T-helper 1 cell treated with Interleukin-12 subunit alpha and Interleukin-12 subunit beta and Interleukin-4 antibody, amounts not matched to agents 30 ng/mL and 1 ng/mL, for 36 hours (primary cell): Measurements from ENCODE around the gene ARF4. TPM values are rescaled to one million over a fixed set of nuclear protein-coding genes. Genes with fewer than 3 reads are reported as not detected.
"Not testable (repeated sequence)": the region's sequence is repeated elsewhere in the genome, so short reads cannot be mapped to it uniquely, and the experiment has no call there.

Source experiments
- intact Hi-C: fragments of 100-400 bp; cut with micrococcal nuclease; formaldehyde crosslinking; loops from one replicate; pipeline ENCODE4 v1.15.1; 2024
- total RNA-seq: library from RNA; stranded (reverse); gene quantifications from 2 replicates; pipeline ENCODE4 v1.2.3, GENCODE V29; 2022

Gene ARF4
- 75.8 and 78.2 TPM in 2 replicates for total RNA-seq

DNA sequence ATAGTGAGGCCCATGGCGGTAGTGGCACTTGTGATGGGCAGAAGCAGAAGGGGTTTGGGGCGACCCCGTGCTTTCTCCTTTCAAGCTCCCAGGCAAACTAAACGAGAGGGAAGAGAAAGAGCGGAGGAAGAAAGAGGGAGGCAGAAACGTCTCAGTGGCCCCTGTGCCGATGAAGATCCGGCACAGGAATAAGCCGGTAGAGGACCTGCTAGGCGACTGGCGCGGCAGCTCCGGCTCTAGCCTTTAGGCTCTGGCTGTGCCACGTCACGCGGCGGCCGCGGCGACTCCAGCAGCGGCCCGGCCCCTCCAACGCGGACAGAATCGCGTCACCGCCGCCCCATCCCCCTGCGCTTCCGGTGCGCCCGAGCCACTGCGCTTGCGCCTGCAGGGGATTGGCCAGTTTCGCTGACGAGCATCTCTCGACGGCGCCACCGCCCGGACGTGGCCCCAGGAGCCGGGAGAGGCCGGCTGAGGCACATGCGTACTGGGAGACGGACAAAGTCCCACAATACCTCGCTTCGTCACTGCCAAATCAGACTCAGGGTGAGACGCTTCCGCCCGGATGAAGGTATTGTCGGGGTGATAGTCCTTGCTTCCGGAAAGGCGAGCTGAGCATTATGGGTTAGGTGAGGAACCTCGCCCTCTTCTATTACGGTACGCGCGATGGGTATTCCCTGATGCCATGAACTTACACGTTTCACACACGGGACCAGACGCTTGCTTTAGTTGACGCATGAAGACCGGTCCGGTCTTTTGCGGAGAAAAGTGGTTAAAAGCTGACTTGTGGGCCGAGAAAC lies at the start of gene ARF4:
TSS of gene ARF4 (minus strand) at position 218 of the 797 bp plus-strand sequence. CDS start at position 14, 204 bp downstream.
- intact Hi-C loops: loop anchor here (1.0 to 5.0 kb wide), 15 partner anchors 29 to 1040 kb away; partner anchors contain the start of genes ABHD6, ARHGEF3, CCDC66 and FLNB

DNA sequence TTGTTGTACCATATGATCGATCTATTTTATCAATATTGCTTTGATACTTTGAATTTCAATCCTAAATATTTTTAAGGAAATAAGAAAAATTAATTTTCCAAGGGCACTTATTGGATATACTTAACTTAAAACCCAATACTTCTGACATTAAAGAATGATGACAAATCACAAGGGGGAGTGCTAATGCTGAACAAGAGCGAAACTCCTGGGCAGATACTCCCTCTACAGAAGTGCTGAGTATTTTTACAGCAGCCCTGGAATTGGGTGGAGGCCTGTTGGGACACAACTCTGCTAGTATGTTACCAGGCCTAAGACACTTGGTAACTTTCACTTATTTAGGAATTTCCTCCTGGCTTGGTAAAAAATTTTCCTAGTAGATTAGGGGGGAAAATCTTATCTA lies 49.6 kb upstream of the ARF4 start:
- intact Hi-C loops: no loop called here

DNA sequence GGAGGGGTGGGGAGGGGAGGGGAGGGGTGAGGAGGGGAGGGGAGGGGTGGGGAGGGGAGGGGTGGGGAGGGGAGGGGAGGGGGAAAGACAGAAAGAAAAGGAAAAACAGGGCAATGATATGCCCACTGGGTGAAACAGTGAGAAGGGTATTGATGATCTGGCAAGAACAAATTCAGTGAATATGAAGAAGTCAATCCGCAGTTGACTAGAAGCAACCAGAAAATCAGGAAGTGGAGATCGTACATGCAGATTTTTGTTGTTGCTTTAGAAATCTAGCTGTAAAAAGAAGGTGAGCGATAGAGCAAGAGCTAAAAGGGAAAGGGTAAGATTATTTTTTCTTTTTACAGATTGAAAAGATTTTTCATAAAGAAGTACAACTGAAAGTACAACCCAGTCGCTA lies 47.6 kb upstream of the ARF4 start:
- intact Hi-C loops: no loop called here

DNA sequence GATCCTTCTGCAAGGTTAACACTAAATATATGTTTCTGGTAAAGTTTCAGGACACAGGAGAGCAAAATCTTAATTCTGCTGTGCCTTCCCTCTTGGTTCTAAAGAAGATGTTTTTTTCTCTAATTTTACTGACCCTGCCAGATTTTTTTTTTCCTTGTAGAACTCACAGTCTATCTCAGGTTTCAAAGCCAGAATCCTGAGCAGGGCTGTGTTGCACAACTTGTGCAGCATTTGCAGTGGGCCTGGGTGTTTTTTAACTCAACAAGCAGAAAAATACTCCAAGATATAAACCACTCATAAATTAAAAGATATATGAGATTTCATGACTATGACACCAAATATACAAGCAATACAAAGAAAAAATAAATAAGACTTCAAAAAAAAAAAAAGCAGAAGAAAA lies 40.2 kb upstream of the ARF4 start:
- intact Hi-C loops: no loop called here

DNA sequence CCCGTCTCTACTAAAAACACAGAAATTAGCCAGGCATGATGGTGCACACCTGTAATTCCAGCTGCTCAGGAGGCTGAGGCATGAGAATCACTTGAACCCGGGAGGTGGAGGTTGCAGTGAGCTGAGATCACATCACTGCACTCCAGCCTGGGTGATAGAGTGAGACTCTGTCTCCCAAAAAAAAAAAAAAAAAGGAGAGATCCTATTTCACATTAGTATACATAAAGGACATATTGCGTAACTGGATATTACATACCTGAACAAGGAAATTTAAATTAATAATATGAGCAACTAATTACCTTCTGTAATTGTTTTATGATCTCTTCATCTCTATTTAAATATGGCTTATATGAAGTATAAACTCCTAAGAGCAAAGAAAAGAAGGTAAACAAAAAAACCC lies 37.1 kb upstream of the ARF4 start:
- intact Hi-C loops: not testable (repeated sequence)

DNA sequence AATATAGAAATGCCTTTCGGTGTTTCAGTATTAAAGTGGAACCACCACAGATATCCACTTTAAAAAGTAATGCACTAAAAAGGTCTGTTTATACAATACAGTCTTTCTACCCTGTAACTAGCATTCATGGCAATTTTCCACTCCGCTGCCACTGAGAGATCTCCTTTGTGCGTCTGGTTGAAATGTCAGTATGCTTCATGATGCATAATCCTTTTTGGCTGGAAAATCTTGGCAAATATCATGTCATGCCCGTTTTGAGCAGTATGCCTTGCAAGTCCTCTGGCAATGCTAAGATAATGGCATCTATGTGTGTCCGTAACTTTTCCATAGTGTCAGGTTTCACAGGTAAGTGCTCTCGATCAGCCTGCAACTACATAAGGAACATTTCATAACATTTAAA lies 30.8 kb upstream of the ARF4 start:
- intact Hi-C loops: loop anchor here (2.0 kb wide), 1 partner anchor 31 kb away; the partner anchor contains the start of gene ARF4

DNA sequence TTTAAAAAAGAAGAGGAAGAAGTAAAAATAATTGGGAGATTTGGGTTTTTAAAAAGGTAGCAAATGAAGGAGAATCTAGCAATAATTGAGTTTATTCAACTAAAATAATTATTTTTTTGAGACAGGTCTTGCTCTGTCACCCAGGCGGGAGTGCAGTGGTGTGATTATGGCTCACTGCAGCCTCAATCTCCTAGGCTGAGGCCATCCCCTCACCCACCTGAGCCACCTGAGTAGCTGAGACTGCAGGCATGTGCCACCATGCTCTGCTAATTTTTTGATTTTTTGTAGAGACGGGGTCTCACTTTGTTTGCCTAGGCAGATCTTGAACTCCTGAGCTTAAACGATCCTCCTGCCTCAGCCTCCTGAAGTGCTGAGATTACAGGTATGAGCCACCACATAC lies 27.7 kb upstream of the ARF4 start:
- intact Hi-C loops: no loop called here

DNA sequence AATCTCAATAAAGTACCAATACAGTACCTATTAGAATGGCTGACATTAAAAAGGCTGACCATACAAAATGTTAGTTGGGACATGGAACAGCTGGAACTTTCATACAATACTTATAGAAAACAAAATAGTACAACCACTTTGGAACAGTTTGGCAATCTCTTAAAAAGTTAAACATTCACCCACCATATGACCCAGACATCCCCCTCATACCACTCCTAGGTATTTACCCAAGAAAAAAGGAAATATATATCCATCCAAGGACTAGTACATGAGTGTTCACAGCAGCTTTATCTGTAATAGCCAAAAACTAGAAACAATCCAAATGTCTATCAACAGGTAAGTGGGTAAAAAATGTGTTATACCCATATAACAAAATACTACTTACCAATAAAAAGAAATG lies 25.2 kb upstream of the ARF4 start:
- intact Hi-C loops: no loop called here

DNA sequence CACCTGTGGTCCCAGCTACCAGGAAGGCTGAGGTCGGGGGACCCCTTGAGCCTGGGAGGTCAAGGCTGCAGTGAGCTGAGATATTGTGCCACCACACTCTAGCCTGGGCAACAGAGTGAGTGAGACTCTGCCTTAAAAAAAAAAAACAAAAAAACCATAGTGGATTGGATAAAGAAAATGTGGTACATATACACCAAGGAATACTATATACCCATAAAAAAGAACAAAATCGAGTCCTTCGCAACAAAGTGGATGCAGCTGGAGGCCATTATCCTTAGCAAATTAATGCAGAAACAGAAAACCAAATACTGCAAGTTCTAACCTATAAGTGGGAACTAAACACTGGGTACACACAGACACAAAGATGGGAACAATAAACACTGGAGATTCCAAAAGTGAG lies 20.6 kb upstream of the ARF4 start:
- intact Hi-C loops: no loop called here

DNA sequence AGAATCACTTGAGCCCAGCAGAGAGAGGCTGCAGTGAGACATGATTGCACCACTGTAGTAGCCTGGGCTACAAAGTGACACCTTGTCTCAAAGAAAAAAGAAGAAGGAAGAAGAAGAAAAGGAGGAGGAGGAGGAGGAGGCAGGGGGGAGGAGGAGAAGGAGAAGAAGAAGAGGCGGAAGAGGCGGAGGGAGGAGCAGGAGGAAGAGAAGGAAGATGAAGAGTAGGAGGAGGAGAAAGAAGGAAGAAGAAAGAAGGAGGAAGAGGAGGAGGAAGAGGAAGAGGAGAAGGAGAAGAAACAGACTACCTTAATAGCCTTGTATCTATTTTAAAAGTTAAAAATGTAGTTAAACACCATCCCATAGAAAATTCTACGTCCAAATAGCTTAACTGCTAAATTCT lies 19.1 kb upstream of the ARF4 start:
- intact Hi-C loops: no loop called here

DNA sequence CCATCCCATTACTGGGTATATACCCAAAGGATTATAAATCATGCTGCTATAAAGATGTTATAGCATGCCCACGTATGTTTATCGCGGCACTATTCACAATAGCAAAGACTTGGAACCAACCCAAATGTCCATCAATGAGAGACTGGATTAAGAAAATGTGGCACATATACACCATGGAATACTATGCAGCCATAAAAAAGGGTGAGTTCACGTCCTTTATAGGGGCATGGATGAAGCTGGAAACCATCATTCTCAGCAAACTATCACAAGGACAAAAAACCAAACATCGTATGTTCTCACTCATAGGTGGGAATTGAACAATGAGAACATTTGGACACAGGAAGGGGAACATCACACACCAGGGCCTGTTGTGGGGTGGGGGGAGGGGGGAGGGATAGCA lies 14.7 kb upstream of the ARF4 start:
- intact Hi-C loops: not testable (repeated sequence)

DNA sequence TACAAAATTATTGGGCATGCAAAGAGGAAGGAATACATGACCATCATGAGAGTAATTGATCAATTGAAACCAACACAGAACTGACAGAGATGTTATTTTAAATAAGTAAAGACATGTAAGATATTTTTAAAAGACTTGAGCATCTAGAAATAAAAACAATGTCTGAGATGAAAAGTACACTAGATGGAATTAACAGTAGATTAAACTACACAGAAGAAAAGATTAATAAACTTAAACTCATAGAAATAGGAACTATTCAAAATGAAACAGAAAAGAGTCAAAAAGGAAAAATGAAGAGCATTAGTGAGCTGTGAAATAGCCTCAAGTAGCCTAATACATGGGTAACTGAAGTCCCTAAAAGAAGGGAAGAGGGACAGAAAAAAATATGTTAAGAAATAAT lies 8.5 kb upstream of the ARF4 start:
- intact Hi-C loops: no loop called here

DNA sequence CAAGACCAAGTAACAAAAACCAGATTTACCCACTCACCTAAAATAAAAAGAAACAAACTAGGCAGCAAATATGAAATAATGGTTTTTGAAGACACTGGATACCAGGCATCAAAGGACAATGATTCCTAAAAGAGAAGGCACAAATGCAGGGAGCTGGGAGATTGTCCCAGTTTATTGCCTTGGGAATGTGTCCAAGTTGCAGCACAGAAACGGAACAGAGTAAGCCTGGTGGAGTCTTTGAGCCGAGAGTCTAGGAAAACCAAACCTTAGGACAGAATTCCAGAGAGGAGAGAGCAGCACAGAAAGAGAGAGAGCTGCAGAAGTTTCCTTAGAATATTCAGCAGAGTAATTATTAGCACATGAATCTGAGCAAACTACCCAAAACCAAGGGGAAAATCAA lies 7.8 kb upstream of the ARF4 start:
- intact Hi-C loops: no loop called here

DNA sequence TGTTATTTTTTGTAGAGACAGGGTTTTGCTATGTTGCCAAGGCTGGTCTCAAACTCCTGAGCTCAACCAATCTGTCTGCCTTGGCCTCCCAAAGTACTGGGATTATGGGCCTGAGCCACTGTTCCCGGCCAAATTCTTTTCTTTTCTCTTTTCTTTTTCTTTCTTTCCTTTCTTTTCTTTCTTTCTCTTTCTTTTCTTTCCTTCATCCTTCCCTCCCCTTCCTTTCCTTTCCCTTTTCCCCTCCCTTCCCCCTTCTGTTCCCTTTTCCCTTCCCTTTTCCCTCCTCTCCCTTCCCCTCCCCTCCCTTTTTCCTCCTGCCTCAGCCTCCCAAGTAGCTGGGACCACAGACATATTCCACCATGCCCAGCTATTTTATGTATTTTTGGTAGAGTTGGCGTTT lies 3.1 kb upstream of the ARF4 start:
- intact Hi-C loops: no loop called here

DNA sequence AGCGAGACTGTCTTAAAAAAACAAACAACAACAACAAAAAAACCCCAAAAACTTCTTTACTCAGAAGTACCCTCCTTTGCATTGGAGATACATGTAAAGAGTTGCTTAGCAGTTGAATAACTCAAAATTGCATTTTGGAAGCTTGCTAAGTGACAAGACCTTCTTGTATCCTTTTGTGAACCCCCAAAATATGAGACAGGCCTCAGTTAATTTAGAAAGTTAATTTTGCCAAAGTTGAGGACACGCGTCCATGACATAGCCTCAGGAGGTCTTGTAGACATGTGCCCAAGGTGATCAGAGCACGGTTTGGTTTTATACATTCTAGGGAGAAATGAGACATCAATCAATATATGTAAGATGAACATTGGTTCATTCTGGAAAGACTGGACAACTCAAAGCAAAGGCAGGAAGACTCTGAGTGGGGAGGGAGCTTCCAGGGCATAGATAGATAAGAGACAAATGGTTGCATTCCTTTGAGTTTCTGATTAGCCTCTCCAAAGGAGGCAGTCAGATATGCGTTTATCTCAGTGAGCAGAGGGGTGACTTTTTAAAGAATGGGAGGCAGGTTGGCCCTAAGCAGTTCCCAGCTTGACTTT lies 1.7 kb upstream of the ARF4 start:
- intact Hi-C loops: loop anchor here (5.0 kb wide), 3 partner anchors 73 to 817 kb away; partner anchors contain the start of gene ARHGEF3

DNA sequence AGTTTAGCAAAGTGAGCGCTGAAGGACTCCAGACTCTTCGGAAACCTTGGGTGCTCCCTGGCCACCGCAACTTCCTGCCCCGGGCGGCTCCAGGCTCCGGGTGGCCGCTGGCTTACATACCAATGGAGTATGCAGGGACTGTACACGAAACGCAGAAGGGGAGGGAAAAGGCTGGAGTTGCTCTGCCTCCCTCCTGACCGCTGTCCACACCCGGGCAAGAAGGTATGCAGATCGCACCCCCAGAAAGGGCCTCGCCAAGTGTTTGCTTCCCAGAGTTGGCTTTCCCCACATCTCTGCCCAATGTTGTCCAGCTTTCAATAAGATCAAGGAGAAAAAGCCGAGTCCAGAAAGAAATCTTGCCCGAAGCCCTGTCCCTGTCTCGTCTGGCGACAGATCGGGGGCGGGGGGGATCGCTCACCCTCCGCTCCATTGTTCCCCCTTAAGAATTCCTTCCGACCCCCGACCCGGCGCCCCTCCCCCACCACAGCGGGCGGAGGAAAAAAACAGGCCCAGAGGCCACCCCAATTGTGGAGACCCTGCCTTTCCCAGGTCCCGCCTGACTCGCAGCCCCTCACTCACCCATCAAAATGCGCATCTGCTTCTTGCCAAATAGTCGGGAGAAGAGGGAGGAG lies 533 bp downstream of the ARF4 start:
- intact Hi-C loops: loop anchor here (1.0 to 5.0 kb wide), 15 partner anchors 30 to 1039 kb away; partner anchors contain the start of genes ABHD6, ARHGEF3, CCDC66 and FLNB

DNA sequence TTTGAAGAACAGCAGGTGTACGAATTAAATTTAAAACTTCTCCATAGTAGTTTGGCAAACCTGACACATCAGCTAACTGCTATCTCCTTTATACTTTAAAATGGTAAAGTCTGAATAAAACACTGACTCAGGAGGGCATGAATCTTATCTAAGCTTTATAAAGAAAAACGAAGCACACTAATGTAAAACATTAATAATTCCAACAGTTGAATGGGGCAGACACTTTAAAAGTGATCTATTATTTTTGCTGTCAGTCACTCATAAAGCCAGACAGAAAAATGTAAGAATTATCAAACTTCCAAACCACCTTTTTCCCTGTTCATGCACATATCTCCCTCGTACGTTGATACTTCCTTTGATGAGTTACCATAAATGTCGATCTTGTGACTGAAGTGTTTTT lies 2.6 kb downstream of the ARF4 start:
- intact Hi-C loops: no loop called here

DNA sequence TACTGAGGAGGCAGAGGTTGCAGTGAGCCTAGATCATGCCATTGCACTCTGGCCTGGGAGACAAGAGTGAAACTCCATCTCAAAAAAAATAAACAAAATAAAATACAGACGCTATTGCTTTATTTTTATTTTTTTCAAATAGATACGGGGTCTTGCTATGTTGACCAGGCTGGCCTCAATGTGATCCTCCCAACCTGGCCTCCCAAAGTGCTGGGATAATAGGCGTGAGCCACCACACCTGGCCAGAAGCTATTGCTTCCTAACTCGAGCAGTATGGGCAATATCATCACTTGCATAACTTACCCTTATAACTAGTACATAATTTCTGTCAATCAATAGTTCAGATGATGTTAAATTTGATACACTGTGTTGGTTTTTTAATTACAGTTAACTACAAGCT lies 3.0 kb downstream of the ARF4 start:
- intact Hi-C loops: no loop called here

DNA sequence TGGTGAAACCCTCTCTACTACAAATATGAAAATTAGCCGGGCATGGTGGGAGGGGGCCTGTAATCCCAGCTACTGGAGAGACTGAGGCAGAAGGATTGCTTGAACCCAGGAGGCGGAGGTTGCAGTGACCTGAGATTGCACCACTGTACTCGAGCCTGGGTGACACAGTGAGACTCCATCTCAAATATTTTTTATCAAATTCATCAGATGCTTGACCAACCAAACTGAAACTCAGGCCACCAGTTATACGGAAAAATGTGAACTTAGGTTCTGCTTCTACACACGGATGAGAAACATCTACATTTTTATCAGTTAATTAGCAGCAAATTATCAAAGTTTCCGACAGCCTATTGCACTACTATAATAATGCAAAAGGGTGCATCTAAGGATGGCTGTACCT lies 4.8 kb downstream of the ARF4 start:
- intact Hi-C loops: no loop called here

DNA sequence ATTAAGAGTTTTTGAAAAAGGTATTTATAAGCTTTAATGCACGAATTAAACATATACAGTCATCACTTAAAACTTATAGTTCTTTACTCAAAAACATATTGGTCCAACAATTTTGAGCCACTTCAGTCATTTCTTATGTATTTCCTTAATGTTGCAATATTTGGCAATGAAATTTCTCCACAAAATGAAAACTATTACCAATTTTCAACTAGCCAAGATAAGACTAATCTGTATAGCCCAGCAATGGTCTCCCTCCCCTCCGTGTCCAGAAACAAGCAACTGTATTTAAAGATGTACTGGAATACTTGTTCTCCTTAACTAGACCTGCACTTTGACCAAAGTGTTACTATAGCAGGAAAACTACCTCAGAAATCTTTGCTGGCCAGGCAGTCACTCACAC lies 9.2 kb downstream of the ARF4 start:
- intact Hi-C loops: no loop called here

DNA sequence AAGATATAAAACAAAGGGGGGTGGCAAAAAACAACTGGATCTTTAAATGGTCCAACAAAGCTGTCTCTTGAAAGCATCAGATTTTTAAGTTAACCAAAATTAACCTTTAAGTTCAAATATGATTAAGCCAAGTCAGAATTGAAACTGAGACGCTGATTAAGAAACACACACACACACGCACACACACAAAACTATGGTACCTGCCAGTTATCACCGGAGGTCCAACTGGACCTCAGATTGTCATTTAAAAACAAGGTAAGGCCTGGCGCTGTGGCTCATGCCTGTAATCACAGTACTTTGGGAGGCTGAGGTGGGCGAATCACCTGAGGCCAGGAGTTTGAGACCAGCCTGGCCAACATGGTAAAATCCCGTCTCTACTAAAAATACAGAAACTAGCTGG lies 10.4 kb downstream of the ARF4 start:
- intact Hi-C loops: no loop called here

DNA sequence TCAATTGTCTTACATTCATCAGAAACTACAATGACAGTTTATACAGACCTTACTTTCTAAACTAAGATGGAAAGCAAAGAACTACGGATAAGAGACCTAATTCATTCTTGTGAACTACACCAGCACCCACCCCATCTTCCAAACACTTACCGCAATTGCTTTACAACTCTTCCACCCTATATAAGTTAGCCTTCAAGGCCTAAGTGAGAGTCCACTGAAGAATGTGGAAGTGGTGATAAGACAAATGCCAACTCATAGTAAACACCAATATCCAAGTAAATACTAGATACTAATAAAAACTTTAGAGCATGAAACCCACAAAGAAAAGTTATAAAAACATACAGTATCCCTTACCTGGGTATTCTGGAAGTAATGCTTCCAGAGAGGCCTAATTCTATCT lies 13.6 kb downstream of the ARF4 start:
- intact Hi-C loops: loop anchor here (5.0 kb wide), 1 partner anchor 186 kb away; no protein-coding TSS in a partner anchor
